Epithelial cell of proximal tubule (primary cell): Measurements from ENCODE around the gene HPS1. TPM values are rescaled to one million over a fixed set of nuclear protein-coding genes. Genes with fewer than 3 reads are reported as not detected.

ENCODE experiments used
- DNase-seq: peaks from one replicate; pipeline ENCODE4 v3.0.0-alpha.2; 2011; ENCODE audit warnings: low read depth
- H3K4me3 ChIP-seq: 2 replicates; pipeline ENCODE4 v1.5.1; 2011; ENCODE audit warnings: low read depth, mild to moderate bottlenecking, low read length
- CTCF ChIP-seq: conservative IDR thresholded peaks from 2 replicates; pipeline ENCODE4 v1.5.1; 2012; ENCODE audit warnings: low read depth, mild to moderate bottlenecking, low read length
- total RNA-seq: library from RNA; depleted of rRNA; stranded (reverse); fragments of >200 nt; gene quantifications from 2 replicates; pipeline ENCODE4 v1.2.3, GENCODE V29; 2015

Gene HPS1
- total RNA-seq, 1 donor from 2014 or later, result 29.2 TPM

- TF ChIP-seq CTCF, result no peak
- H3K4me3 ChIP-seq, result no peak overlapping the region
- DNase-seq, result no peak
Measured at GRCh38 chr10:98485959-98486358, 39.2 kb upstream of the HPS1 start.

GRCh38 chr10:98483658-98484057 is 36.9 kb upstream of the HPS1 start:
- no peak overlapping the region for H3K4me3 ChIP-seq
- no peak for DNase-seq
- TF ChIP-seq CTCF, result no peak

- H3K4me3 ChIP-seq, result no peak overlapping the region
- no peak for DNase-seq
- no peak for TF ChIP-seq CTCF
Measured at GRCh38 chr10:98482096-98482495, 35.4 kb upstream of the HPS1 start.

- no peak for TF ChIP-seq CTCF
Measured at GRCh38 chr10:98481404-98481945, 34.7 kb upstream of the HPS1 start.

GRCh38 chr10:98478430-98479222 is 31.9 kb upstream of the HPS1 start:
- H3K4me3 ChIP-seq, result no peak overlapping the region
- no peak for TF ChIP-seq CTCF
- DNase-seq, result no peak

More at GRCh38 chr10:98481404-98481945, 34.7 kb upstream of the HPS1 start:
- no peak for DNase-seq
- no peak overlapping the region for H3K4me3 ChIP-seq

GRCh38 chr10:98477861-98478260 is 31.1 kb upstream of the HPS1 start:
- TF ChIP-seq CTCF, result no peak
- DNase-seq, result no peak
- no peak overlapping the region for H3K4me3 ChIP-seq

GRCh38 chr10:98474628-98475027 is 27.9 kb upstream of the HPS1 start:
- no peak for TF ChIP-seq CTCF
- no peak overlapping the region for H3K4me3 ChIP-seq
- DNase-seq, result no peak
